HUES64 (cell line): ENCODE measurements around the gene USP36.

Source experiments
- H3K27ac ChIP-seq: 2 replicates; pipeline ENCODE4 v1.7.0; 2013; ENCODE audit warnings: low read depth, low read length, inconsistent platforms
- H3K27me3 ChIP-seq: 2 replicates; pipeline ENCODE4 v1.6.1; 2013; ENCODE audit warnings: mild to moderate bottlenecking, low read length; ENCODE audit not compliant: insufficient read depth
- H3K36me3 ChIP-seq: 2 replicates; pipeline ENCODE4 v1.6.1; 2013; ENCODE audit warnings: mild to moderate bottlenecking, low read length; ENCODE audit not compliant: insufficient read depth
- H3K4me1 ChIP-seq: 2 replicates; pipeline ENCODE4 v1.6.1; 2013; ENCODE audit warnings: mild to moderate bottlenecking, low read length, moderate library complexity; ENCODE audit not compliant: insufficient read depth
- H3K4me3 ChIP-seq: 2 replicates; pipeline ENCODE4 v1.5.1; 2013; ENCODE audit warnings: mild to moderate bottlenecking, low read length, moderate library complexity
- H3K9ac ChIP-seq: 2 replicates; pipeline ENCODE4 v1.6.1; 2013; ENCODE audit warnings: mild to moderate bottlenecking, low read depth, low read length
- H3K9me3 ChIP-seq: 2 replicates; pipeline ENCODE4 v1.6.1; 2013; ENCODE audit warnings: low read depth, low read length; ENCODE audit not compliant: insufficient read depth
- WGBS: fragments of 150-250, 120-280 bp; methylation state at CpG from one replicate; pipeline ENCODE4 v1.1.7; 2013; ENCODE audit warnings: missing lambda C conversion rate; 5-methylcytosine and 5-hydroxymethylcytosine counted together

USP36 gene

GRCh38 chr17:78805301-78805700, 35.3 kb downstream of the USP36 start:
- H3K4me3 ChIP-seq: no peak overlapping the region
- H3K9me3 ChIP-seq: no peaks in the 10 kb centered on the region
- no peaks in the 10 kb centered on the region for H3K4me1 ChIP-seq
- no peaks in the 10 kb centered on the region for H3K27me3 ChIP-seq
- peaks cover 89% of the 10 kb centered on the region for H3K36me3 ChIP-seq
- no peak overlapping the region for H3K27ac ChIP-seq
- no peak overlapping the region for H3K9ac ChIP-seq
- 97% methylated on average over 14 of the region's 14 CpGs for WGBS

- Histone ChIP-seq H3K27me3 (no peaks in the 10 kb centered on the region), H3K36me3 (peaks cover 89% of the 10 kb centered on the region), H3K27ac (no peak overlapping the region), H3K9me3 (no peaks in the 10 kb centered on the region), H3K4me1 (no peaks in the 10 kb centered on the region), H3K9ac (no peak overlapping the region), H3K4me3 (no peak overlapping the region)
- WGBS: 97% methylated on average over 11 of the region's 11 CpGs
These were observed 35.8 kb downstream of the USP36 start for GRCh38 chr17:78804777-78805176.

- H3K9me3 ChIP-seq: no peaks in the 10 kb centered on the region
- H3K4me3 ChIP-seq: no peak overlapping the region
- WGBS: 94% methylated on average over 21 of the region's 21 CpGs
- H3K36me3 ChIP-seq: peaks cover 89% of the 10 kb centered on the region
- no peaks in the 10 kb centered on the region for H3K4me1 ChIP-seq
- H3K9ac ChIP-seq: no peak overlapping the region
- no peak overlapping the region for H3K27ac ChIP-seq
- no peaks in the 10 kb centered on the region for H3K27me3 ChIP-seq
These were observed 37.3 kb downstream of the USP36 start for GRCh38 chr17:78803186-78803845.

- H3K36me3 ChIP-seq: peaks cover 89% of the 10 kb centered on the region
- H3K4me3 ChIP-seq: no peak overlapping the region
- no peaks in the 10 kb centered on the region for H3K4me1 ChIP-seq
- 97% methylated on average over 14 of the region's 14 CpGs for WGBS
- H3K9ac ChIP-seq: no peak overlapping the region
- H3K27me3 ChIP-seq: no peaks in the 10 kb centered on the region
- H3K27ac ChIP-seq: no peak overlapping the region
- no peaks in the 10 kb centered on the region for H3K9me3 ChIP-seq
These were observed 38.2 kb downstream of the USP36 start for GRCh38 chr17:78802459-78802858.

GRCh38 chr17:78802008-78802407, 38.6 kb downstream of the USP36 start:
- Histone ChIP-seq H3K4me1 (no peaks in the 10 kb centered on the region), H3K9ac (no peak overlapping the region), H3K36me3 (peaks cover 89% of the 10 kb centered on the region), H3K27ac (no peak overlapping the region), H3K27me3 (no peaks in the 10 kb centered on the region), H3K9me3 (no peaks in the 10 kb centered on the region), H3K4me3 (no peak overlapping the region)
- 94% methylated on average over 30 of the region's 30 CpGs for WGBS

DNA sequence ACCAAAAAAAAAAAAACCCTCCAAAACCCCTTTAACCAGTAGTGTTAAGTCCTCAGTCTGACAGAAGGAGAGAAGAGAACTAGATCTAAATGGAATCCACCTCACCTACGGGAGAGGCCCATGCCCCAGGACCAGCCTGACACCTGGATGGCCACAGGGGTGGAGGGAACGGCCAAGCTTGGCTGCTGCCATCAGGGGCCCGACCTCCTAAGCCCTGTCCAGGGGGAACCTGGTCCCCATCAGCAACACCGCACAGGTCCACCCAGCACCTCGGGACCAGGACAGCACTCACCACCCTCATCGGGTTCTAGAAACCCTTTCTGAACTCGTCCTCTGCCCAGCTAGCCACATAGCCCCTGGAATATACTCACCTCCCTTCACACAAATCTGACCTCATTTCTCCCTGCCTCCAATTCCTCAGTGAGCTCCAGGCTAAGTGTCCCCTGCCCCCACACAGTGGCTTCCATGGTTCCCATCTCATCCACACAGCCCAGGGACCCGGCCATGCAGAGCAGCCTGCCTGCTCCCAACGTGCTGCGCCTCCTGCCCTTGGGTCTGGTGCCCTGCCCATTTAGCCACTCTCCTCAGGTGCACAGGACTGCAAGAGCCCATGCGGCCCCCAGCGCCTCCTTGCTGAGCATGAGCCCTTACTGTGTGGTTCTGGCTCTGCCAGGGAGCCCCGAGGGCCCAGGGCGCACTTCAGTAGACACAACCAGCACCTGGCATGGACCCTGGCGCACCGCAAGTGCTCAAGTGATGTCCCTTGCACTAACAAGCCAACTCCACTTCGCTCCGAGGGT, 40.3 kb downstream of the USP36 start:
- no peak overlapping the region for H3K27ac ChIP-seq
- no peak overlapping the region for H3K9ac ChIP-seq
- WGBS: 95% methylated on average over 18 of the region's 18 CpGs
- H3K27me3 ChIP-seq: no peaks in the 10 kb centered on the region
- peaks cover 89% of the 10 kb centered on the region for H3K36me3 ChIP-seq
- no peaks in the 10 kb centered on the region for H3K9me3 ChIP-seq
- H3K4me1 ChIP-seq: no peaks in the 10 kb centered on the region
- H3K4me3 ChIP-seq: no peak overlapping the region

DNA sequence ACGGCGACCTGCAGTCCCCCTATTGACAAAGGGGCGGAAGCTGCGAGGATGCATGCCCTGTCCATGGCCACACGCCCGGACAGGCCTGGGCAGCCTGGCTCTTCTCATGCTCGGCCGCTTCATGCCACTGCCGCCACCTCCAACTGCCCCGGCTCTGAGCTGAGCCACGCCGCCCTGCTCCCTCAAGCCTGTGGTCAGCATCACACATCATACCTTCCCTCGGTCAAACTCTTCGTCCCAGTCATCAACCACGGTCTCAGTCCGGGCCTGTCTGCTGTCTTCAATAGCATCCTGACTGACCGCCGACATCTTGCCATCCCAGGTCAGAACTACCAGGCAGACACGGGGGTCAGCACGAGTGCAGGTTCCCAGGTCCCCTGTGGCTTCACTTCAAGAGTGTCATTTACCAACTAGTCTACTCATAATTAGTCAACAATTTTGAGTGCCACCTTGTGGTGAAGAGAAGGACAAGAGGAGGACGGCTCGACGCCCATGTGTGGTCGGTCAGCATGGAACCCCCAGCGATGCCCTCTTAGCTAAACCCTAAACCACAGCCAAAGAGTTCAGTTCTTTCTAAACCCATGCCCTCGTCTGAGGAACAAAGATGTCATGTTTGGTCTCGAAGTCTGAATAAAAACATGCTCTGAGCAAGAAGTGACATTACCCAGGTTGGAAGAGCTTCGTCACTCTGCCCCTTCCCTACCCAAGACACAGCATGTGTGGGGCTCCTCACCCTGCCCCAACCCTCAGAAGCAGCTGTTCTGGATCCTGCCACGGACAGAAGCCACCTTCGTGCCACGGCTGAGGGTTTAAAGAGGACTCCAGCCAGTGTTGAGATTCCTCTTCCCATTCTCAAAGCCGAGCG, 41.7 kb downstream of the USP36 start:
- Histone ChIP-seq H3K9ac (no peak overlapping the region), H3K4me3 (no peak overlapping the region), H3K27ac (no peak overlapping the region), H3K36me3 (peaks cover 88% of the 10 kb centered on the region), H3K4me1 (no peaks in the 10 kb centered on the region), H3K27me3 (no peaks in the 10 kb centered on the region), H3K9me3 (no peaks in the 10 kb centered on the region)
- 93% methylated on average over 33 of the region's 33 CpGs for WGBS

GRCh38 chr17:78797691-78798585, 42.7 kb downstream of the USP36 start:
- Histone ChIP-seq H3K27me3 (no peaks in the 10 kb centered on the region), H3K9ac (no peak overlapping the region), H3K9me3 (no peaks in the 10 kb centered on the region), H3K36me3 (peaks cover 87% of the 10 kb centered on the region), H3K4me3 (no peak overlapping the region), H3K4me1 (no peaks in the 10 kb centered on the region), H3K27ac (no peak overlapping the region)
- WGBS: 93% methylated on average over 28 of the region's 28 CpGs

DNA sequence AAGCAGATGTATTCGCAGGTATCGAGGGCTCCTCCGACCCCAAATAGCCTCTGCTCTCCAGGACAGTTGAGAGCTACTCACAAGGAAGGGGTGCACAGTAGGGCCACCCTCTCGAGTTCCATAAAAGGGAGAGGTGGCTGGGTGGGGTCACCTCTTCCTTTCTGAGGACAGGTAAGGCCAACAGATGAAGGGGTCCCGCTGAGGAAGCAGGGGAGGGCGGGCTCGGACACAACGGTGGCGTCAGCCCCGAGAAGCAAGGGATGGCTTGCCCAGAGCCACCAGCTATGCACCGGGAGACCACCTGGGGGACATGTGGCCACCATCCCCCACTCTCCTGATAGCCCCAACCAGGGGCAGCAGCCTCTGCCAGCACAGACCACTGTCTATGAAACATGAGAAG, 43.4 kb downstream of the USP36 start:
- H3K27me3 ChIP-seq: no peaks in the 10 kb centered on the region
- no peaks in the 10 kb centered on the region for H3K9me3 ChIP-seq
- no peak overlapping the region for H3K9ac ChIP-seq
- no peak overlapping the region for H3K27ac ChIP-seq
- H3K36me3 ChIP-seq: peaks cover 80% of the 10 kb centered on the region
- H3K4me3 ChIP-seq: no peak overlapping the region
- no peaks in the 10 kb centered on the region for H3K4me1 ChIP-seq
- WGBS: 98% methylated on average over 11 of the region's 11 CpGs

DNA sequence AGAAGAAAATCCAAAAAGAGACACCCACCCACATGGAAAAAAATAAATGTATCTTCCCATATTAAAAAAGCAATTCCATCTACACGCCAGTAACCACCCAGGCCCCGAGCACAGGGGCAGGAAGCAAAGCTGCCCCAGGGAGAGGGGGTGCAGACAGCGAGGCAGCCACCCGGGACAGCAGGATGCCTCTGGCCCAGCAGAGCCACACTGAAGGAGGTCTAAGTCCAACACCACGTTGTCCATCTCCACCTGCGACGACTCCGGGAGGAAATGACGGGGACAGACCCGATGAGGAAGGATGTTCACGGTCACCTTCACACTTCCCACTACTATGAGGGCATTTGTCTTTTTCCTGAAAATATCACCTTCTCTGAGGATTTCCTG, 44.1 kb downstream of the USP36 start:
- no peak overlapping the region for H3K4me3 ChIP-seq
- 93% methylated on average over 11 of the region's 11 CpGs for WGBS
- H3K4me1 ChIP-seq: no peaks in the 10 kb centered on the region
- no peak overlapping the region for H3K27ac ChIP-seq
- no peaks in the 10 kb centered on the region for H3K27me3 ChIP-seq
- no peaks in the 10 kb centered on the region for H3K9me3 ChIP-seq
- peaks cover 81% of the 10 kb centered on the region for H3K36me3 ChIP-seq
- H3K9ac ChIP-seq: no peak overlapping the region
